ENCODE data around the gene CD300LB. TPM values are rescaled to one million over a fixed set of nuclear protein-coding genes. Genes with fewer than 3 reads are reported as not detected.

CD300LB gene
- polyA plus RNA-seq, 1 donor (not counting 4 experiments of a cell fraction or from before 2014, with no cell fraction given): not detected

GRCh38 chr17:74545843-74546230 is 14.6 kb upstream of the CD300LB start, which contains the start of gene CD300C:
TSS of gene CD300C (minus strand) at chr17:74546115. CDS start at chr17:74545782, 333 bp downstream.
- Histone ChIP-seq H3K36me3 (ENCODE audit: control insufficient read depth in 2 of 2, extremely low read depth in 1 of 2, insufficient read depth in 2 of 2, low read length in 2 of 2) (no peaks in the 10 kb centered on the region), H2AFZ (ENCODE audit: control insufficient read depth, low read length) (no peak within 1 kb of the TSS), H3K9ac (ENCODE audit: control insufficient read depth, extremely low read depth, insufficient read depth, low read length) (no peak within 1 kb of the TSS), H3K9me3 (ENCODE audit: control insufficient read depth, low read depth, low read length) (no peaks in the 10 kb centered on the region), H4K20me1 (ENCODE audit: control insufficient read depth, extremely low read depth, insufficient read depth, low read length) (no peaks in the 10 kb centered on the region), H3K4me3 (ENCODE audit: control insufficient read depth in 2 of 3, extremely low read depth in 1 of 3, insufficient read depth in 2 of 3, low read depth in 1 of 3, low read length in 3 of 3) (no peak within 1 kb of the TSS), H3K4me1 (ENCODE audit: control insufficient read depth, extremely low read depth, insufficient read depth, low read length) (peaks cover 6% of the 10 kb centered on the region), H3K9me1 (ENCODE audit: control insufficient read depth, extremely low read depth, insufficient read depth, low read length) (no peaks in the 10 kb centered on the region), H3K27ac (ENCODE audit: control insufficient read depth, insufficient read depth, low read length) (no peak within 1 kb of the TSS), H3K79me2 (ENCODE audit: control insufficient read depth, insufficient read depth, low read length) (no peaks in the 10 kb centered on the region), H3K27me3 (ENCODE audit: control insufficient read depth, extremely low read depth, insufficient read depth, low read length) (peaks cover 9% of the 10 kb centered on the region), H3K4me2 (ENCODE audit: control insufficient read depth, extremely low read depth, insufficient read depth, low read depth, low read length) (no peak within 1 kb of the TSS)
- dilution Hi-C loops (cut with MboI; ENCODE audit: extremely low pct_ligation_motif_present, low sequenced_read_pairs): no loop called here
- no peak for FAIRE-seq
- no peak for TF ChIP-seq CTCF (optimal IDR thresholded peaks at IDR 0.05 in 1 of 3, IDR thresholded peaks at IDR 0.05 in 1 of 3, conservative IDR thresholded peaks at IDR 0.05 in 1 of 3; ENCODE audit: extremely low read depth in 1 of 3, insufficient read depth in 2 of 3, low read length in 3 of 3)
- no peak for TF ChIP-seq EZH2 (IDR thresholded peaks at IDR 0.05; ENCODE audit: low read length)
- DNase-seq (ENCODE audit: low read depth, low spot score): no peak

- H3K4me1 ChIP-seq (ENCODE audit: control insufficient read depth, extremely low read depth, insufficient read depth, low read length): peaks cover 6% of the 10 kb centered on the region
- peaks cover 9% of the 10 kb centered on the region for H3K27me3 ChIP-seq (ENCODE audit: control insufficient read depth, extremely low read depth, insufficient read depth, low read length)
- no peaks in the 10 kb centered on the region for H3K79me2 ChIP-seq (ENCODE audit: control insufficient read depth, insufficient read depth, low read length)
- H4K20me1 ChIP-seq (ENCODE audit: control insufficient read depth, extremely low read depth, insufficient read depth, low read length): no peaks in the 10 kb centered on the region
- no peak overlapping the region for H3K4me2 ChIP-seq (ENCODE audit: control insufficient read depth, extremely low read depth, insufficient read depth, low read depth, low read length)
- H3K27ac ChIP-seq (ENCODE audit: control insufficient read depth, insufficient read depth, low read length): no peak overlapping the region
- no peak for FAIRE-seq
- no peaks in the 10 kb centered on the region for H3K36me3 ChIP-seq (ENCODE audit: control insufficient read depth in 2 of 2, extremely low read depth in 1 of 2, insufficient read depth in 2 of 2, low read length in 2 of 2)
- H3K9me3 ChIP-seq (ENCODE audit: control insufficient read depth, low read depth, low read length): no peaks in the 10 kb centered on the region
- H2AFZ ChIP-seq (ENCODE audit: control insufficient read depth, low read length): no peak overlapping the region
- no peak overlapping the region for H3K9ac ChIP-seq (ENCODE audit: control insufficient read depth, extremely low read depth, insufficient read depth, low read length)
- H3K9me1 ChIP-seq (ENCODE audit: control insufficient read depth, extremely low read depth, insufficient read depth, low read length): no peaks in the 10 kb centered on the region
- no peak overlapping the region for H3K4me3 ChIP-seq (ENCODE audit: control insufficient read depth in 2 of 3, extremely low read depth in 1 of 3, insufficient read depth in 2 of 3, low read depth in 1 of 3, low read length in 3 of 3)
- no peak for TF ChIP-seq EZH2 (IDR thresholded peaks at IDR 0.05; ENCODE audit: low read length)
- no peak for TF ChIP-seq CTCF (optimal IDR thresholded peaks at IDR 0.05 in 1 of 3, IDR thresholded peaks at IDR 0.05 in 1 of 3, conservative IDR thresholded peaks at IDR 0.05 in 1 of 3; ENCODE audit: extremely low read depth in 1 of 3, insufficient read depth in 2 of 3, low read length in 3 of 3)
- dilution Hi-C loops (cut with MboI; ENCODE audit: extremely low pct_ligation_motif_present, low sequenced_read_pairs): no loop called here
- no peak for DNase-seq (ENCODE audit: low read depth, low spot score)
Measured at GRCh38 chr17:74544991-74545842, 13.9 kb upstream of the CD300LB start.

Data from keratinocyte (primary cell).